GM19452 (cell line): Measurements from ENCODE around the gene ELOA.
"Not testable (repeated sequence)": the region's sequence is repeated elsewhere in the genome, so short reads cannot be mapped to it uniquely, and the experiment has no call there.

Experiments
- ATAC-seq: cut with Tn5 transposase; IDR thresholded peaks from one replicate; pipeline ENCODE4 v1.9.1; 2021; ENCODE audit not compliant: unreplicated experiment

The ELOA gene

GRCh38 chr1:23743287-23744152 is at the start of gene ELOA:
Gene ELOA (plus strand): TSS chr1:23743471. CDS start chr1:23743504, 33 bp downstream.
- peak; percentile 77 for ATAC-seq

GRCh38 chr1:23693599-23693998 is 49.7 kb upstream of the ELOA start:
- no peak for ATAC-seq

- no peak for ATAC-seq
These were observed 48.9 kb upstream of the ELOA start for GRCh38 chr1:23694371-23694770.

- ATAC-seq, result no peak
These were observed 47.6 kb upstream of the ELOA start for GRCh38 chr1:23695667-23696066.

GRCh38 chr1:23696335-23696989 is 46.8 kb upstream of the ELOA start:
- ATAC-seq, result no peak

GRCh38 chr1:23698466-23698865 is 44.8 kb upstream of the ELOA start:
- ATAC-seq, result no peak

GRCh38 chr1:23699280-23700179 is 43.7 kb upstream of the ELOA start:
- ATAC-seq, result no peak

- no peak for ATAC-seq
These were observed 42.0 kb upstream of the ELOA start for GRCh38 chr1:23701310-23701709.

GRCh38 chr1:23701996-23702395 is 41.3 kb upstream of the ELOA start:
- ATAC-seq, result no peak

- ATAC-seq, result no peak
These were observed 38.3 kb upstream of the ELOA start for GRCh38 chr1:23704834-23705495.

- ATAC-seq, result no peak
These were observed 34.0 kb upstream of the ELOA start for GRCh38 chr1:23709229-23709628.

GRCh38 chr1:23718482-23718881 is 24.8 kb upstream of the ELOA start:
- ATAC-seq, result no peak

- no peak for ATAC-seq
These were observed 24.0 kb upstream of the ELOA start for GRCh38 chr1:23719162-23719820.

GRCh38 chr1:23720256-23720995 is 22.8 kb upstream of the ELOA start:
- peak; percentile 60 for ATAC-seq

- no peak for ATAC-seq
These were observed 20.6 kb upstream of the ELOA start for GRCh38 chr1:23722652-23723051.

- no peak for ATAC-seq
These were observed 16.6 kb upstream of the ELOA start for GRCh38 chr1:23726686-23727085.

GRCh38 chr1:23727362-23727811 is 15.9 kb upstream of the ELOA start:
- no peak for ATAC-seq

GRCh38 chr1:23732363-23733224 is 10.7 kb upstream of the ELOA start:
- no peak for ATAC-seq

- not testable (repeated sequence) for ATAC-seq
These were observed 10.0 kb upstream of the ELOA start for GRCh38 chr1:23733281-23733680.
